ENCODE results near the gene ZCWPW1. TPM values are rescaled to one million over a fixed set of nuclear protein-coding genes. Genes with fewer than 3 reads are reported as not detected.
"Not testable (repeated sequence)": the region's sequence is repeated elsewhere in the genome, so short reads cannot be mapped to it uniquely, and the experiment has no call there.

ZCWPW1 gene
- total RNA-seq, 4 donors from 2014 or later: 1.8 to 19.8 (median 3.6) TPM

DNA sequence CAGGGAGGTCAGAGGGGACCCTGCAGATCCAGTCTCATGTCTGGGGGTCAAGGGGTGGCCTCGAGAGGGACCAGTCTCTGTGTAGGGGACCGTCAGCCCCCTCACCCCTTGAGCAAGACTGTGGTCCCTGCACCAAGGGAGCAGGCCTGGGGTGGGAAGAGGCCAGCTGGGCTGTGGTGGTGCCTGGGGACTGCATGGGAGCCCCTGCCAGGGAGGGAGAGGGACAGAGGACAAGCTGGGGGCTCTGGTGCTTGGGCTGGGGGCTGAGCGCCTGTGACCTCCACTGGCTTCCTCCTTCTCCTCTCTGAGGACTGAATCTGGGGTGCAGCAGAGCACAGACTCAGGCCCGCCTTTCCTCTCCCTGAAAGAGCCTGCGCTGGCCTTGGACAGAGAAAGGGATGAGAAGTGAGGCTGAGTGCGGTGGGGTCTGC is 71.4 kb downstream of the ZCWPW1 start:
- TF ChIP-seq CTCF (IDR thresholded peaks at IDR 0.05): no peak
- no peak for TF ChIP-seq POLR2A (IDR thresholded peaks at IDR 0.05)

DNA sequence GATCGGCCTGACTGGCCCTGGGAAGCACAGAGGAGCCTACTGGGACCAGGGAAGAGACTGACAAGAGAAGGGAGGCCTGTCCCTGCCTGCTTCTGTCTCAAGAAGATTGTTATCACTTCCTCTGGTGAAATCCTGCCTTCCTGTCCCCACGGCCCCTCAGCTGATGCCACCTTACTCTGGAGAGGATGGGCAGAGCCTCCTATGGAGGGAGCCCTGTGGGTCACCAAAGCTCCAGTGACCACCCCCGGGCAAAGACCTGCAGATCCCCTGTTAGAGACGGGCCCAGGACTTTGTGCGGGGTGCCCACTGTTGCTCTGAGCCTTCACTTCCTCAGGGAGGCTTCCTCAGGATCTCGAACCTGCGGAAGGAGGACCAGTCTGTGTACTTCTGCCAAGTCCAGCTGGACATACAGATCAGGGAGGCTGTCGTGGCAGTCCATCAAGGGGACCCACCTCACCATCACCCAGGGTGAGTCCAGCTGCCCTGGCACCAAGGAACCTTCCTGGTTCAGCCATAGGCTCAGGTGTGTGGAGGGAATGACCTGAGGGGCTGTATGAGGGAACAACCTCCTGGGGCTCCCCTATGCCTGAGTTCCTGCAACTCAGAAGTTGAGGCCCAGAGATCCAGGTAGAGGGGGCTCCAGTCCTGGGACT is 72.0 kb downstream of the ZCWPW1 start:
- no peak overlapping the region for H3K4me3 ChIP-seq
- H3K36me3 ChIP-seq: peaks cover 0 to 92% (median 0%) of the 10 kb centered on the region in 3 donors

More for the DNA sequence above, 71.4 kb downstream of the ZCWPW1 start:
- Histone ChIP-seq H3K9me3 (no peaks in the 10 kb centered on the region), H3K4me3 (no peak overlapping the region), H3K27me3 (no peaks in the 10 kb centered on the region), H3K27ac (no peak overlapping the region), H3K36me3 (peaks cover 0 to 98% (median 0%) of the 10 kb centered on the region in 3 donors), H3K4me1 (no peaks in the 10 kb centered on the region)
- no peak for DNase-seq

DNA sequence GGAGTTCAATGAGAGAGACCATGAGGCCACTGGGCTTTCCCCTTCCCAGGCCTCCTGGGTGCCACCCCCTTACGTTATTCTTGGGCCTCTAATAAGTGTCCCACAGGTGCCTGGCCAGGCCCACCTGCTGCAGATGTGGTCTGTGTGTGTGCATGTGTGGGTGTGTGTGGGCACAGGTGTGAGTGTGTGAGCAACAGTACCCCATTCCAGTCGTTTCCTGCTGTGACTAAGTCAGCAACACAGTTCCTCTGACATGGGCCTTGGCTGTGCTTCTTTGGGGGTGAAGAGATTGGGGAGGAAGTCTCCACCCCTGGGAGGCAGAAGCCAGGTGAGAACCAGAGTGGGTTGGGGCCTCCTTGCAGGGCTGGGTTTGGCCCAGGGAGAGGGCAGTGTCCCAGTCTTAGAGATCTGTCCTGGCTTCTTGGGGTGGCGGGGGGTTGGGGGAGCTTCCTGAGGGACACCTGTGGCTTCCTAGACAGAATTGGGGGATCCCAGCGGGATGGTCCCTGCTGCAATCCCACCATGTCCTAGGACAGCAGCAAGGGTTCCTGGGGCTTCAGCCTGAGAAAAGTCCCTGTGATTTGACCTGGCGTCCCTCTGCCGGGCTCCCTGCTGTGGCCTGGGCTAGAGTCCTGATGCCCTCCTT is 74.7 kb downstream of the ZCWPW1 start:
- DNase-seq: peak in 2 of 3 donors; percentile 27 to 48
- peak overlapping the region in 1 of 4 donors; percentile 38 for H3K27ac ChIP-seq

More for the DNA sequence above, 72.0 kb downstream of the ZCWPW1 start:
- no peak overlapping the region for H3K27ac ChIP-seq
- no peaks in the 10 kb centered on the region for H3K9me3 ChIP-seq
- no peak for TF ChIP-seq POLR2A (IDR thresholded peaks at IDR 0.05)
- no peak for TF ChIP-seq CTCF (IDR thresholded peaks at IDR 0.05)
- H3K4me1 ChIP-seq: no peaks in the 10 kb centered on the region
- no peaks in the 10 kb centered on the region for H3K27me3 ChIP-seq
- DNase-seq: peak in 1 of 3 donors; percentile 27

GRCh38 chr7:100352984-100353684 is 75.4 kb downstream of the ZCWPW1 start:
- no peaks in the 10 kb centered on the region for H3K9me3 ChIP-seq
- peaks cover 0 to 86% (median 0%) of the 10 kb centered on the region in 3 donors for H3K36me3 ChIP-seq
- peak overlapping the region in 1 of 4 donors; percentile 22 for H3K4me3 ChIP-seq
- H3K27ac ChIP-seq: peak overlapping the region in 1 of 4 donors; percentile 52
- no peaks in the 10 kb centered on the region for H3K27me3 ChIP-seq
- no peaks in the 10 kb centered on the region for H3K4me1 ChIP-seq
- no peak for DNase-seq
- TF ChIP-seq POLR2A (IDR thresholded peaks at IDR 0.05) (no peak), CTCF (IDR thresholded peaks at IDR 0.05) (no peak)

More for the DNA sequence above, 74.7 kb downstream of the ZCWPW1 start:
- Histone ChIP-seq H3K4me3 (no peak overlapping the region), H3K4me1 (no peaks in the 10 kb centered on the region), H3K9me3 (no peaks in the 10 kb centered on the region), H3K36me3 (peaks cover 0 to 84% (median 0%) of the 10 kb centered on the region in 3 donors), H3K27me3 (no peaks in the 10 kb centered on the region)
- TF ChIP-seq CTCF (IDR thresholded peaks at IDR 0.05) (no peak), POLR2A (IDR thresholded peaks at IDR 0.05) (no peak)

GRCh38 chr7:100352230-100352781 is 76.2 kb downstream of the ZCWPW1 start:
- H3K9me3 ChIP-seq, DNase-seq, H3K4me1 ChIP-seq, H3K27me3 ChIP-seq: not testable (repeated sequence)
- Histone ChIP-seq H3K4me3 (peak overlapping the region in 3 of 4 donors; percentile 4 to 22 (median 12)), H3K27ac (peak overlapping the region in 3 of 4 donors; percentile 30 to 59 (median 52)), H3K36me3 (peaks cover 0 to 86% (median 0%) of the 10 kb centered on the region in 3 donors)

Measured in Peyer's patch (tissue), 4 donors.